Spleen (tissue), 11 donors: Measurements from ENCODE around the gene PER1. TPM values are rescaled to one million over a fixed set of nuclear protein-coding genes. Genes with fewer than 3 reads are reported as not detected.

Experiments
- DNase-seq: peaks from one replicate; pipeline ENCODE4 v3.0.0-alpha.2; 2020
- H3K27ac ChIP-seq, 8 donors: fragments of 200-600 bp; sonication (generic) in 7 of 8; 1 replicate in 4 of 8; 2 replicates in 4 of 8; pipeline versions ENCODE4 v1.5.0 to v1.8.0; 2016 to 2021; ENCODE audit warnings: inconsistent platforms in 4 of 8, mild to moderate bottlenecking in 4 of 8, moderate library complexity in 1 of 8
- H3K27me3 ChIP-seq, 7 donors: fragments of 200-600 bp; sonication (generic) in 6 of 7; replicated peaks in 1 of 7; 1 replicate in 4 of 7; 2 replicates in 3 of 7; pipeline versions ENCODE4 v1.5.0 to v1.8.0; 2016 to 2021; ENCODE audit warnings: inconsistent platforms in 3 of 7, mild to moderate bottlenecking in 1 of 7
- H3K36me3 ChIP-seq, 6 donors: fragments of 200-600 bp; sonication (generic) in 5 of 6; 1 replicate in 4 of 6; 2 replicates in 2 of 6; pipeline versions ENCODE4 v1.5.0 to v1.8.0; 2016 to 2021; ENCODE audit warnings: inconsistent platforms in 2 of 6
- H3K4me1 ChIP-seq, 6 donors: fragments of 200-600 bp; sonication (generic) in 5 of 6; 1 replicate in 3 of 6; 2 replicates in 3 of 6; pipeline versions ENCODE4 v1.5.0 to v1.8.0; 2016 to 2021; ENCODE audit warnings: inconsistent platforms in 3 of 6
- H3K4me3 ChIP-seq, 8 donors: fragments of 200-600 bp; sonication (generic) in 7 of 8; 1 replicate in 4 of 8; 2 replicates in 4 of 8; pipeline versions ENCODE4 v1.5.0 to v1.8.0; 2016 to 2021; ENCODE audit warnings: inconsistent platforms in 4 of 8, mild to moderate bottlenecking in 4 of 8, moderate library complexity in 2 of 8
- H3K9me3 ChIP-seq, 8 donors: fragments of 200-600 bp; sonication (generic) in 7 of 8; 1 replicate in 4 of 8; 2 replicates in 4 of 8; pipeline versions ENCODE4 v1.5.0 to v1.8.0; 2016 to 2021; ENCODE audit warnings: inconsistent platforms in 4 of 8
- CTCF ChIP-seq, 11 experiments: fragments of 200-600 bp in 7 of 11; fragments of 450-650 bp in 4 of 11; sonication (generic) in 4 of 11; IDR thresholded peaks in 8 of 11; conservative IDR thresholded peaks in 3 of 11; 1 replicate in 7 of 11; 2 replicates in 4 of 11; pipeline versions ENCODE4 v1.4.0 to v1.8.0; 2016 to 2021; ENCODE audit warnings: antibody characterized with exemption in 11 of 11, inconsistent platforms in 4 of 11, mild to moderate bottlenecking in 1 of 11
- POLR2A ChIP-seq, 3 donors: fragments of 450-650 bp; IDR thresholded peaks; one replicate each; pipeline ENCODE4 v1.5.1; 2017; ENCODE audit warnings: antibody characterized with exemption in 3 of 3, mild to moderate bottlenecking in 1 of 3
- POLR2AphosphoS5 ChIP-seq, 3 donors: sonication (generic); formaldehyde crosslinking; IDR thresholded peaks; one replicate each; pipeline ENCODE4 v1.5.1; 2017; ENCODE audit warnings: antibody characterized with exemption in 3 of 3
- WGBS, 5 donors: extraction: QIAGEN DNeasy Blood & Tissue Kit in 3 of 5; methylation state at CpG; one replicate each; pipeline versions ENCODE4 v1.1.5 to v1.1.7; 2013 to 2018; 5-methylcytosine and 5-hydroxymethylcytosine counted together
- intact Hi-C: fragments of 100-400 bp; cut with DNase I; formaldehyde crosslinking; loops from one replicate; pipeline ENCODE4 v1.15.0; 2023; ENCODE audit warnings: low total_unique reads
- polyA plus RNA-seq, 3 donors: library from polyadenylated mRNA; stranded (reverse); fragments of 200-250 nt; gene quantifications; one replicate each; pipeline ENCODE4 v1.2.1, GENCODE V29; 2013
- total RNA-seq, 7 donors: library from RNA; depleted of rRNA in 3 of 7; stranded (reverse); fragments of >200 nt in 3 of 7; fragmentation: NEBNext Ultra II Directional in 4 of 7; extraction: Animal tissue kit (Norgen Biotek cat#: 25700) in 4 of 7; gene quantifications; one replicate each; pipeline versions ENCODE4 v1.1.0 to v1.2.1, GENCODE V29; 2016 to 2021
- donor health status: healthy with polysubstance abuse.
- donor health status: DM: no; HTN: no; CAD: no; lungs with moderate emphysema.
- donor health status: DM: no; HTN: no; CAD: no.
- donor health status: Bipolar disorder and iron deficiency.
- donor health status: healthy.
- donor health status: DM: no; HTN: no; CAD: no.
- donor health status: DM: yes; HTN: yes; CAD: no.

PER1 gene
- total and polyA plus RNA-seq, 10 donors: 12.6 to 213 (median 73.5) TPM

GRCh38 chr17:8149419-8150193 is 2.6 kb downstream of the PER1 start:
- intact Hi-C loops: no loop called here
- H3K27me3 ChIP-seq: no peaks in the 10 kb centered on the region
- peak overlapping the region in 2 of 8 donors; percentile 98 to 100 for H3K27ac ChIP-seq
- H3K4me1 ChIP-seq: peaks cover 31 to 68% (median 47%) of the 10 kb centered on the region in 6 donors
- TF ChIP-seq POLR2A (IDR thresholded peaks at IDR 0.05) (no peak), POLR2AphosphoS5 (IDR thresholded peaks at IDR 0.05) (peak in 2 of 3 donors; percentile 11 to 55), CTCF (IDR thresholded peaks at IDR 0.05 in 8 of 11, conservative IDR thresholded peaks at IDR 0.05 in 3 of 11) (no peak)
- DNase-seq: no peak
- H3K4me3 ChIP-seq: peak overlapping the region in 1 of 8 donors; percentile 79
- H3K9me3 ChIP-seq: no peaks in the 10 kb centered on the region
- H3K36me3 ChIP-seq: peaks cover 16 to 76% (median 58%) of the 10 kb centered on the region in 6 donors
- WGBS, 5 donors: 91 to 96% (median 94%) methylated on average over 23 to 29 of the region's 29 CpGs

GRCh38 chr17:8148560-8148959 is 3.6 kb downstream of the PER1 start:
- H3K36me3 ChIP-seq: peaks cover 16 to 86% (median 69%) of the 10 kb centered on the region in 6 donors
- 83 to 98% (median 94%) methylated on average over 7 to 13 of the region's 13 CpGs for WGBS, 5 donors
- no peak for DNase-seq

GRCh38 chr17:8147805-8148404 is 4.3 kb downstream of the PER1 start:
- TF ChIP-seq POLR2A (IDR thresholded peaks at IDR 0.05) (no peak), POLR2AphosphoS5 (IDR thresholded peaks at IDR 0.05) (peak in 2 of 3 donors; percentile 12 to 43)
- DNase-seq: no peak
- H3K9me3 ChIP-seq: no peaks in the 10 kb centered on the region
- H3K36me3 ChIP-seq: peaks cover 16 to 87% (median 75%) of the 10 kb centered on the region in 6 donors
- 91 to 98% (median 93%) methylated on average over 12 to 13 of the region's 13 CpGs for WGBS, 5 donors
- H3K27ac ChIP-seq: peak overlapping the region in 2 of 8 donors; percentile 16 to 27
- H3K27me3 ChIP-seq: no peaks in the 10 kb centered on the region
- intact Hi-C loops: no loop called here
- no peak overlapping the region for H3K4me3 ChIP-seq
- H3K4me1 ChIP-seq: peaks cover 16 to 51% (median 30%) of the 10 kb centered on the region in 6 donors

More at GRCh38 chr17:8148560-8148959, 3.6 kb downstream of the PER1 start:
- intact Hi-C loops: no loop called here
- TF ChIP-seq POLR2AphosphoS5 (IDR thresholded peaks at IDR 0.05) (no peak), CTCF (IDR thresholded peaks at IDR 0.05 in 8 of 11, conservative IDR thresholded peaks at IDR 0.05 in 3 of 11) (no peak), POLR2A (IDR thresholded peaks at IDR 0.05) (no peak)
- H3K4me1 ChIP-seq: peaks cover 22 to 57% (median 36%) of the 10 kb centered on the region in 6 donors
- H3K27me3 ChIP-seq: no peaks in the 10 kb centered on the region
- H3K9me3 ChIP-seq: no peaks in the 10 kb centered on the region
- no peak overlapping the region for H3K27ac ChIP-seq
- no peak overlapping the region for H3K4me3 ChIP-seq

- Histone ChIP-seq H3K4me1 (peaks cover 11 to 47% (median 24%) of the 10 kb centered on the region in 6 donors), H3K36me3 (peaks cover 16 to 89% (median 81%) of the 10 kb centered on the region in 6 donors), H3K27me3 (no peaks in the 10 kb centered on the region), H3K4me3 (no peak overlapping the region), H3K27ac (peak overlapping the region in 2 of 8 donors; percentile 16 to 27), H3K9me3 (no peaks in the 10 kb centered on the region)
- DNase-seq: no peak
- WGBS, 5 donors: 91 to 95% (median 92%) methylated on average over 24 to 26 of the region's 26 CpGs
- TF ChIP-seq POLR2A (IDR thresholded peaks at IDR 0.05) (no peak), CTCF (IDR thresholded peaks at IDR 0.05 in 8 of 11, conservative IDR thresholded peaks at IDR 0.05 in 3 of 11) (no peak), POLR2AphosphoS5 (IDR thresholded peaks at IDR 0.05) (peak in 1 of 3 donors; percentile 60)
- intact Hi-C loops: no loop called here
These were observed 4.9 kb downstream of the PER1 start for GRCh38 chr17:8147141-8147804.
